HEK293 (cell line): ENCODE data around the gene SEMA3D.

Experiments
- CTCF ChIP-seq: fragments of 450-650 bp; formaldehyde crosslinking; IDR thresholded peaks from 2 replicates; pipeline ENCODE4 v1.5.1; 2016; ENCODE audit warnings: missing biosample characterization, missing genetic modification characterization
- MZF1 ChIP-seq: fragments of 450-650 bp; formaldehyde crosslinking; IDR thresholded peaks from 2 replicates; pipeline ENCODE4 v1.5.1; 2017; ENCODE audit warnings: missing biosample characterization, missing genetic modification characterization, borderline replicate concordance
- OSR2 ChIP-seq: fragments of 450-650 bp; formaldehyde crosslinking; IDR thresholded peaks from 2 replicates; pipeline ENCODE4 v1.5.1; 2016; ENCODE audit warnings: missing biosample characterization, missing genetic modification characterization
- PBX3 ChIP-seq: sonication (generic); formaldehyde crosslinking; IDR thresholded peaks from 2 replicates; pipeline ENCODE4 v1.8.1; 2022; ENCODE audit warnings: mild to moderate bottlenecking, moderate library complexity, missing genetic modification reagents
- SALL2 ChIP-seq: fragments of 450-650 bp; formaldehyde crosslinking; IDR thresholded peaks from 2 replicates; pipeline ENCODE4 v1.5.0; 2017; ENCODE audit warnings: missing biosample characterization, mild to moderate bottlenecking, missing genetic modification characterization, borderline replicate concordance
- SCRT2 ChIP-seq: fragments of 450-650 bp; formaldehyde crosslinking; IDR thresholded peaks from 2 replicates; pipeline ENCODE4 v1.5.1; 2016; ENCODE audit warnings: missing biosample characterization, missing genetic modification characterization
- ZNF138 ChIP-seq: fragments of 450-650 bp; formaldehyde crosslinking; IDR thresholded peaks from 2 replicates; pipeline ENCODE4 v1.5.1; 2016; ENCODE audit warnings: missing biosample characterization, missing genetic modification characterization, borderline replicate concordance
- ZNF184 ChIP-seq: fragments of 450-650 bp; IDR thresholded peaks from 2 replicates; pipeline ENCODE4 v1.5.1; 2018; ENCODE audit warnings: missing biosample characterization, mild to moderate bottlenecking, missing genetic modification characterization
- ZNF221 ChIP-seq: fragments of 450-650 bp; formaldehyde crosslinking; IDR thresholded peaks from 2 replicates; pipeline ENCODE4 v1.5.1; 2017; ENCODE audit warnings: missing biosample characterization, missing genetic modification characterization, borderline replicate concordance
- ZNF366 ChIP-seq: fragments of 450-650 bp; formaldehyde crosslinking; conservative IDR thresholded peaks from 2 replicates; pipeline ENCODE4 v1.5.1; 2016; ENCODE audit warnings: missing biosample characterization, missing genetic modification characterization
- ZNF501 ChIP-seq: fragments of 450-650 bp; formaldehyde crosslinking; IDR thresholded peaks from 2 replicates; pipeline ENCODE4 v1.5.1; 2016; ENCODE audit warnings: missing biosample characterization, missing genetic modification characterization
- ZNF704 ChIP-seq: fragments of 450-650 bp; formaldehyde crosslinking; IDR thresholded peaks from 2 replicates; pipeline ENCODE4 v1.5.1; 2016; ENCODE audit warnings: missing biosample characterization, missing genetic modification characterization

- no peak for TF ChIP-seq ZNF184 (tag by site-specific recombination)
- no peak for TF ChIP-seq ZNF221 (tag by site-specific recombination)
- no peak for TF ChIP-seq ZNF704 (tag by site-specific recombination)
- TF ChIP-seq SALL2 (tag by site-specific recombination) = no peak
- no peak for TF ChIP-seq CTCF (tag by site-specific recombination)
- peak; percentile 77 for TF ChIP-seq OSR2
- no peak for TF ChIP-seq PBX3
- TF ChIP-seq ZNF366 (tag by site-specific recombination) = no peak
- TF ChIP-seq ZNF138 (tag by site-specific recombination) = no peak
- TF ChIP-seq MZF1 (tag by site-specific recombination) = no peak
- no peak for TF ChIP-seq SCRT2 (tag by site-specific recombination)
- TF ChIP-seq ZNF501 (tag by site-specific recombination) = no peak
These were observed 168.4 kb downstream of the SEMA3D start for GRCh38 chr7:85018498-85018897.
